Stomach (tissue), 4 donors: ENCODE measurements around the gene BEND4.

Source experiments
- POLR2A ChIP-seq, 4 donors: fragments of 450-650 bp; IDR thresholded peaks; one replicate each; pipeline ENCODE4 v1.6.1; 2016; ENCODE audit warnings: antibody characterized with exemption in 4 of 4, control low read depth in 2 of 4, mild to moderate bottlenecking in 1 of 4, moderate library complexity in 1 of 4
- POLR2AphosphoS5 ChIP-seq, 3 donors: sonication (generic); formaldehyde crosslinking; IDR thresholded peaks; one replicate each; pipeline ENCODE4 v1.6.1; 2016; ENCODE audit warnings: antibody characterized with exemption in 3 of 3
- TF ChIP-seq, protein P1 (sequence below), 7 experiments: fragments of 450-650 bp in 4 of 7; fragments of 200-600 bp in 3 of 7; sonication (generic) in 3 of 7; IDR thresholded peaks; one replicate each; pipeline ENCODE4 v1.5.1; 2016 to 2019; ENCODE audit warnings: antibody characterized with exemption in 7 of 7, control low read depth in 2 of 7, mild to moderate bottlenecking in 1 of 7

- TF ChIP-seq, protein P1, sequence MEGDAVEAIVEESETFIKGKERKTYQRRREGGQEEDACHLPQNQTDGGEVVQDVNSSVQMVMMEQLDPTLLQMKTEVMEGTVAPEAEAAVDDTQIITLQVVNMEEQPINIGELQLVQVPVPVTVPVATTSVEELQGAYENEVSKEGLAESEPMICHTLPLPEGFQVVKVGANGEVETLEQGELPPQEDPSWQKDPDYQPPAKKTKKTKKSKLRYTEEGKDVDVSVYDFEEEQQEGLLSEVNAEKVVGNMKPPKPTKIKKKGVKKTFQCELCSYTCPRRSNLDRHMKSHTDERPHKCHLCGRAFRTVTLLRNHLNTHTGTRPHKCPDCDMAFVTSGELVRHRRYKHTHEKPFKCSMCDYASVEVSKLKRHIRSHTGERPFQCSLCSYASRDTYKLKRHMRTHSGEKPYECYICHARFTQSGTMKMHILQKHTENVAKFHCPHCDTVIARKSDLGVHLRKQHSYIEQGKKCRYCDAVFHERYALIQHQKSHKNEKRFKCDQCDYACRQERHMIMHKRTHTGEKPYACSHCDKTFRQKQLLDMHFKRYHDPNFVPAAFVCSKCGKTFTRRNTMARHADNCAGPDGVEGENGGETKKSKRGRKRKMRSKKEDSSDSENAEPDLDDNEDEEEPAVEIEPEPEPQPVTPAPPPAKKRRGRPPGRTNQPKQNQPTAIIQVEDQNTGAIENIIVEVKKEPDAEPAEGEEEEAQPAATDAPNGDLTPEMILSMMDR (IDR thresholded peaks at IDR 0.05) = no peak
- TF ChIP-seq POLR2AphosphoS5 (IDR thresholded peaks at IDR 0.05) = no peak
- TF ChIP-seq POLR2A (IDR thresholded peaks at IDR 0.05) = no peak
Measured at GRCh38 chr4:42197341-42197740, 44.9 kb upstream of the BEND4 start.
